WTC11 (cell line): ENCODE results near the gene CAPN13.

Source experiments
- ATF6 ChIP-seq: sonication (generic); formaldehyde crosslinking; IDR thresholded peaks from 2 replicates; pipeline ENCODE4 v1.8.1; 2023; ENCODE audit warnings: mild to moderate bottlenecking, missing genetic modification reagents
- NFE2L1 ChIP-seq: sonication (generic); formaldehyde crosslinking; IDR thresholded peaks from 2 replicates; pipeline ENCODE4 v1.8.1; 2023; ENCODE audit warnings: missing genetic modification reagents
- TF ChIP-seq, protein P1 (sequence below): fragments of 200-600 bp; IDR thresholded peaks from 2 replicates; pipeline ENCODE4 v1.8.0; 2022; ENCODE audit warnings: antibody characterized with exemption
- TF ChIP-seq, protein P2 (sequence below): sonication (generic); formaldehyde crosslinking; IDR thresholded peaks from 2 replicates; pipeline ENCODE4 v1.8.1; 2022; ENCODE audit warnings: low read depth, mild to moderate bottlenecking, moderate library complexity, missing genetic modification reagents, borderline replicate concordance
- TF ChIP-seq, protein P3 (sequence below): sonication (generic); formaldehyde crosslinking; IDR thresholded peaks from 2 replicates; pipeline ENCODE4 v1.8.1; 2023; ENCODE audit warnings: mild to moderate bottlenecking, moderate library complexity, missing genetic modification reagents

- TF ChIP-seq, protein P1, sequence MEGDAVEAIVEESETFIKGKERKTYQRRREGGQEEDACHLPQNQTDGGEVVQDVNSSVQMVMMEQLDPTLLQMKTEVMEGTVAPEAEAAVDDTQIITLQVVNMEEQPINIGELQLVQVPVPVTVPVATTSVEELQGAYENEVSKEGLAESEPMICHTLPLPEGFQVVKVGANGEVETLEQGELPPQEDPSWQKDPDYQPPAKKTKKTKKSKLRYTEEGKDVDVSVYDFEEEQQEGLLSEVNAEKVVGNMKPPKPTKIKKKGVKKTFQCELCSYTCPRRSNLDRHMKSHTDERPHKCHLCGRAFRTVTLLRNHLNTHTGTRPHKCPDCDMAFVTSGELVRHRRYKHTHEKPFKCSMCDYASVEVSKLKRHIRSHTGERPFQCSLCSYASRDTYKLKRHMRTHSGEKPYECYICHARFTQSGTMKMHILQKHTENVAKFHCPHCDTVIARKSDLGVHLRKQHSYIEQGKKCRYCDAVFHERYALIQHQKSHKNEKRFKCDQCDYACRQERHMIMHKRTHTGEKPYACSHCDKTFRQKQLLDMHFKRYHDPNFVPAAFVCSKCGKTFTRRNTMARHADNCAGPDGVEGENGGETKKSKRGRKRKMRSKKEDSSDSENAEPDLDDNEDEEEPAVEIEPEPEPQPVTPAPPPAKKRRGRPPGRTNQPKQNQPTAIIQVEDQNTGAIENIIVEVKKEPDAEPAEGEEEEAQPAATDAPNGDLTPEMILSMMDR = no peak
- TF ChIP-seq ATF6 (CRISPR knock-in tag) = no peak
- TF ChIP-seq NFE2L1 (CRISPR knock-in tag) = no peak
- TF ChIP-seq, protein P2, sequence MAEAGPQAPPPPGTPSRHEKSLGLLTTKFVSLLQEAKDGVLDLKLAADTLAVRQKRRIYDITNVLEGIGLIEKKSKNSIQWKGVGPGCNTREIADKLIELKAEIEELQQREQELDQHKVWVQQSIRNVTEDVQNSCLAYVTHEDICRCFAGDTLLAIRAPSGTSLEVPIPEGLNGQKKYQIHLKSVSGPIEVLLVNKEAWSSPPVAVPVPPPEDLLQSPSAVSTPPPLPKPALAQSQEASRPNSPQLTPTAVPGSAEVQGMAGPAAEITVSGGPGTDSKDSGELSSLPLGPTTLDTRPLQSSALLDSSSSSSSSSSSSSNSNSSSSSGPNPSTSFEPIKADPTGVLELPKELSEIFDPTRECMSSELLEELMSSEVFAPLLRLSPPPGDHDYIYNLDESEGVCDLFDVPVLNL (CRISPR knock-in tag) = no peak
- TF ChIP-seq, protein P3, sequence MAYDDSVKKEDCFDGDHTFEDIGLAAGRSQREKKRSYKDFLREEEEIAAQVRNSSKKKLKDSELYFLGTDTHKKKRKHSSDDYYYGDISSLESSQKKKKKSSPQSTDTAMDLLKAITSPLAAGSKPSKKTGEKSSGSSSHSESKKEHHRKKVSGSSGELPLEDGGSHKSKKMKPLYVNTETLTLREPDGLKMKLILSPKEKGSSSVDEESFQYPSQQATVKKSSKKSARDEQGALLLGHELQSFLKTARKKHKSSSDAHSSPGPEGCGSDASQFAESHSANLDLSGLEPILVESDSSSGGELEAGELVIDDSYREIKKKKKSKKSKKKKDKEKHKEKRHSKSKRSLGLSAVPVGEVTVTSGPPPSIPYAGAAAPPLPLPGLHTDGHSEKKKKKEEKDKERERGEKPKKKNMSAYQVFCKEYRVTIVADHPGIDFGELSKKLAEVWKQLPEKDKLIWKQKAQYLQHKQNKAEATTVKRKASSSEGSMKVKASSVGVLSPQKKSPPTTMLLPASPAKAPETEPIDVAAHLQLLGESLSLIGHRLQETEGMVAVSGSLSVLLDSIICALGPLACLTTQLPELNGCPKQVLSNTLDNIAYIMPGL (CRISPR knock-in tag) = no peak
These were observed 120.6 kb downstream of the CAPN13 start for GRCh38 chr2:30686669-30687068.
